Measurements from ENCODE around the gene SRL.

Gene SRL

GRCh38 chr16:4176906-4177417 is 64.9 kb downstream of the SRL start:
- no peak overlapping the region for H3K4me3 ChIP-seq (ENCODE audit: low read depth, low read length)
- peak; percentile 96 for DNase-seq (ENCODE audit: low read depth)
- TF ChIP-seq POLR2A (IDR thresholded peaks at IDR 0.05; ENCODE audit: extremely low read depth, insufficient read length), result no peak
- TF ChIP-seq, protein P1, sequence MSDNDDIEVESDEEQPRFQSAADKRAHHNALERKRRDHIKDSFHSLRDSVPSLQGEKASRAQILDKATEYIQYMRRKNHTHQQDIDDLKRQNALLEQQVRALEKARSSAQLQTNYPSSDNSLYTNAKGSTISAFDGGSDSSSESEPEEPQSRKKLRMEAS (IDR thresholded peaks at IDR 0.05; ENCODE audit: low read depth, low read length), result no peak
- TF ChIP-seq MYC (IDR thresholded peaks at IDR 0.05; ENCODE audit: low read depth, low read length), result no peak
- no peak for TF ChIP-seq CTCF (IDR thresholded peaks at IDR 0.05; ENCODE audit: low read depth, low read length)

DNA sequence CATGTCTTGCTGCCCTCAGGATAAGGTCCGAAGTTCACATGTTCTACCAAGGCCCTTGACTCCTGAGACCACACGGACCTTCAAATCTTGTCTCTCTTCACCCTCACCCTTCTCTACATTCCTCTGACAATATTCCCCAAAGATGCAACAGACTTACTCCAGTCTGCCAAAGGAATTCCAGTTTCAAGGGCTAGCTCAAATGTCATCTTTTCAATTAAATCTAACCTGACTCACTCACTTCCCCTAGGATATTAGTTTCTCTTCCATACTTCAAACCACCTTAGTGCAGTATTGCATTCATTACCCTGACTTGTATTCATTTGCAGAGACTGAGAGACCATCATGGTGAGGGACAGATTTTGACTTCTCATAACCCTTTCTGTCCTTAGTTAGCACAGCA is 66.0 kb downstream of the SRL start:
- no peak overlapping the region for H3K4me3 ChIP-seq (ENCODE audit: low read depth, low read length)
- TF ChIP-seq POLR2A (IDR thresholded peaks at IDR 0.05; ENCODE audit: extremely low read depth, insufficient read length) (no peak), CTCF (IDR thresholded peaks at IDR 0.05; ENCODE audit: low read depth, low read length) (no peak), MYC (IDR thresholded peaks at IDR 0.05; ENCODE audit: low read depth, low read length) (no peak)
- TF ChIP-seq, protein P1 (IDR thresholded peaks at IDR 0.05; ENCODE audit: low read depth, low read length), result no peak
- DNase-seq (ENCODE audit: low read depth), result no peak

- H3K4me3 ChIP-seq (ENCODE audit: low read depth, low read length), result no peak overlapping the region
- TF ChIP-seq POLR2A (IDR thresholded peaks at IDR 0.05; ENCODE audit: extremely low read depth, insufficient read length), result no peak
- TF ChIP-seq, protein P1 (IDR thresholded peaks at IDR 0.05; ENCODE audit: low read depth, low read length), result no peak
- TF ChIP-seq CTCF (IDR thresholded peaks at IDR 0.05; ENCODE audit: low read depth, low read length), result no peak
- TF ChIP-seq MYC (IDR thresholded peaks at IDR 0.05; ENCODE audit: low read depth, low read length), result no peak
- DNase-seq (ENCODE audit: low read depth), result no peak
These were observed 69.8 kb downstream of the SRL start for GRCh38 chr16:4172070-4172469.

DNA sequence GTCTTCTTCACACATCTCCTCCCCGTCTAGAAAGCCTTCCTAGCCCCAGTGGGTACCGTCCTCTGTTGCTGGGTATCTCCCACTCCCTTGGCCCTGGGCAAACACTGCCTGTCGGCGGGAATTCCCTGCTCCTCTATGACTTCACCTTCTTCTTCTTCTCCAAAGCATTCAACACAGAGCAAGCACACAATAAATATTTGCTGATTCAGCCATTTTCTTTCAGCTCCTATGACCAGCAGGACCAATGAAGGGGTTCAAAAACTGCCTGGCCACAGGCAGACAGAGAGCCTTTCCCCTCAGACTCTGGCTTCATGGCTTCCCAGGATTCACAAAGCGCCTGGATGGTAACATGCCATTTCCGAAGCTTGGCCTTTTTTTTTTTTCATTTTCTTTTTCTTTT is 72.5 kb downstream of the SRL start:
- no peak for TF ChIP-seq MYC (IDR thresholded peaks at IDR 0.05; ENCODE audit: low read depth, low read length)
- TF ChIP-seq POLR2A (IDR thresholded peaks at IDR 0.05; ENCODE audit: extremely low read depth, insufficient read length), result no peak
- TF ChIP-seq CTCF (IDR thresholded peaks at IDR 0.05; ENCODE audit: low read depth, low read length), result no peak
- TF ChIP-seq, protein P1 (IDR thresholded peaks at IDR 0.05; ENCODE audit: low read depth, low read length), result no peak
- H3K4me3 ChIP-seq (ENCODE audit: low read depth, low read length), result no peak overlapping the region
- DNase-seq (ENCODE audit: low read depth), result no peak

GRCh38 chr16:4166821-4167220 is 75.1 kb downstream of the SRL start:
- no peak overlapping the region for H3K4me3 ChIP-seq (ENCODE audit: low read depth, low read length)
- TF ChIP-seq CTCF (IDR thresholded peaks at IDR 0.05; ENCODE audit: low read depth, low read length) (no peak), MYC (IDR thresholded peaks at IDR 0.05; ENCODE audit: low read depth, low read length) (no peak), POLR2A (IDR thresholded peaks at IDR 0.05; ENCODE audit: extremely low read depth, insufficient read length) (no peak)
- TF ChIP-seq, protein P1 (IDR thresholded peaks at IDR 0.05; ENCODE audit: low read depth, low read length), result no peak

More at GRCh38 chr16:4166821-4167220, 75.1 kb downstream of the SRL start:
- DNase-seq (ENCODE audit: low read depth), result no peak

All from NB4 (cell line).